Activated T-helper 2 cell treated with anti-CD3 and anti-CD28 coated beads, Interferon-gamma antibody, Interleukin-2, Interleukin-4, amounts not matched to agents 10 μg/mL and 5 μg/mL and 100 μg/mL, durations not matched to agents 14 hours and 24 hours and 36 hours (primary cell): ENCODE measurements around the gene TRMT2A. TPM values are rescaled to one million over a fixed set of nuclear protein-coding genes. Genes with fewer than 3 reads are reported as not detected.

ENCODE experiments used
- DNase-seq: peaks from one replicate; pipeline ENCODE4 v3.0.0; 2021; ENCODE audit warnings: low spot score
- H3K27ac Mint-ChIP-seq: one replicate; pipeline ENCODE4 v1.8.0; 2021; ENCODE audit warnings: mixed read lengths
- H3K27me3 Mint-ChIP-seq: one replicate; pipeline ENCODE4 v1.8.0; 2021; ENCODE audit warnings: low read depth, mixed read lengths
- H3K36me3 Mint-ChIP-seq: one replicate; pipeline ENCODE4 v1.8.0; 2021; ENCODE audit warnings: low read depth, mixed read lengths
- H3K4me1 Mint-ChIP-seq: one replicate; pipeline ENCODE4 v1.8.0; 2021; ENCODE audit warnings: low read depth, mixed read lengths
- H3K4me3 Mint-ChIP-seq: one replicate; pipeline ENCODE4 v1.8.0; 2021; ENCODE audit warnings: low read depth, mild to moderate bottlenecking, moderate library complexity, mixed read lengths
- H3K9me3 Mint-ChIP-seq: one replicate; pipeline ENCODE4 v1.8.0; 2021; ENCODE audit warnings: mixed read lengths
- intact Hi-C: fragments of 100-400 bp; cut with micrococcal nuclease; formaldehyde crosslinking; loops from one replicate; pipeline ENCODE4 v1.15.1; 2023
- total RNA-seq: library from RNA; stranded (reverse); gene quantifications from 2 replicates; pipeline ENCODE4 v1.2.3, GENCODE V29; 2022

The TRMT2A gene
- total RNA-seq, 1 donor from 2014 or later, result 94.1 TPM

- DNase-seq, result peak; percentile 37
- peaks cover 2% of the 10 kb centered on the region for H3K4me1 Mint-ChIP-seq
- H3K4me3 Mint-ChIP-seq, result no peak overlapping the region
- no peaks in the 10 kb centered on the region for H3K27me3 Mint-ChIP-seq
- H3K27ac Mint-ChIP-seq, result no peak overlapping the region
- H3K36me3 Mint-ChIP-seq, result no peaks in the 10 kb centered on the region
- intact Hi-C loops, result loop anchor here (5.0 kb wide), 1 partner anchor 112 kb away; the partner anchor contains the start of gene RTN4R
- H3K9me3 Mint-ChIP-seq, result no peaks in the 10 kb centered on the region
Measured at GRCh38 chr22:20155330-20156041, 38.5 kb upstream of the TRMT2A start.

GRCh38 chr22:20154602-20155187, 37.7 kb upstream of the TRMT2A start:
- intact Hi-C loops, result loop anchor here (5.0 kb wide), 1 partner anchor 113 kb away; the partner anchor contains the start of gene RTN4R
- H3K4me1 Mint-ChIP-seq, result peaks cover 2% of the 10 kb centered on the region
- no peak overlapping the region for H3K4me3 Mint-ChIP-seq
- no peak overlapping the region for H3K27ac Mint-ChIP-seq
- DNase-seq, result no peak
- H3K9me3 Mint-ChIP-seq, result no peaks in the 10 kb centered on the region
- H3K27me3 Mint-ChIP-seq, result no peaks in the 10 kb centered on the region
- no peaks in the 10 kb centered on the region for H3K36me3 Mint-ChIP-seq

GRCh38 chr22:20153945-20154344, 36.9 kb upstream of the TRMT2A start:
- peaks cover 2% of the 10 kb centered on the region for H3K4me1 Mint-ChIP-seq
- no peaks in the 10 kb centered on the region for H3K9me3 Mint-ChIP-seq
- no peak for DNase-seq
- no peak overlapping the region for H3K27ac Mint-ChIP-seq
- H3K27me3 Mint-ChIP-seq, result no peaks in the 10 kb centered on the region
- intact Hi-C loops, result no loop called here
- no peak overlapping the region for H3K4me3 Mint-ChIP-seq
- H3K36me3 Mint-ChIP-seq, result no peaks in the 10 kb centered on the region

- Mint-ChIP-seq H3K27ac (no peak overlapping the region), H3K9me3 (no peaks in the 10 kb centered on the region), H3K4me1 (peaks cover 2% of the 10 kb centered on the region), H3K27me3 (no peaks in the 10 kb centered on the region), H3K36me3 (no peaks in the 10 kb centered on the region), H3K4me3 (no peak overlapping the region)
- intact Hi-C loops, result no loop called here
- DNase-seq, result no peak
Measured at GRCh38 chr22:20152464-20152890, 35.5 kb upstream of the TRMT2A start.

GRCh38 chr22:20151276-20151588, 34.2 kb upstream of the TRMT2A start:
- Mint-ChIP-seq H3K27ac (no peak overlapping the region), H3K9me3 (no peaks in the 10 kb centered on the region), H3K4me1 (no peaks in the 10 kb centered on the region), H3K27me3 (no peaks in the 10 kb centered on the region), H3K4me3 (no peak overlapping the region), H3K36me3 (no peaks in the 10 kb centered on the region)
- DNase-seq, result no peak
- intact Hi-C loops, result no loop called here

- Mint-ChIP-seq H3K27me3 (no peaks in the 10 kb centered on the region), H3K4me3 (no peak within 1 kb of the TSS), H3K9me3 (no peaks in the 10 kb centered on the region), H3K36me3 (no peaks in the 10 kb centered on the region), H3K4me1 (no peaks in the 10 kb centered on the region), H3K27ac (no peak within 1 kb of the TSS)
- no peak for DNase-seq
- intact Hi-C loops, result no loop called here
Measured at GRCh38 chr22:20150381-20151275, 33.6 kb upstream of the TRMT2A start, which contains the start of gene CCDC188. CCDC188 (minus strand) TSS chr22:20151055; CDS start chr22:20150986, 69 bp downstream.

GRCh38 chr22:20149257-20150250, 32.5 kb upstream of the TRMT2A start:
- Mint-ChIP-seq H3K27ac (no peak overlapping the region), H3K4me1 (no peaks in the 10 kb centered on the region), H3K36me3 (no peaks in the 10 kb centered on the region), H3K27me3 (no peaks in the 10 kb centered on the region), H3K9me3 (no peaks in the 10 kb centered on the region), H3K4me3 (no peak overlapping the region)
- intact Hi-C loops, result no loop called here
- DNase-seq, result no peak

- Mint-ChIP-seq H3K4me1 (no peaks in the 10 kb centered on the region), H3K9me3 (no peaks in the 10 kb centered on the region), H3K36me3 (no peaks in the 10 kb centered on the region), H3K27ac (no peak overlapping the region), H3K27me3 (no peaks in the 10 kb centered on the region), H3K4me3 (no peak overlapping the region)
- intact Hi-C loops, result no loop called here
- no peak for DNase-seq
Measured at GRCh38 chr22:20148414-20148813, 31.4 kb upstream of the TRMT2A start.

- intact Hi-C loops, result no loop called here
- no peaks in the 10 kb centered on the region for H3K4me1 Mint-ChIP-seq
Measured at GRCh38 chr22:20147237-20147988, 30.4 kb upstream of the TRMT2A start.

GRCh38 chr22:20146777-20147176, 29.8 kb upstream of the TRMT2A start:
- Mint-ChIP-seq H3K36me3 (no peaks in the 10 kb centered on the region), H3K9me3 (no peaks in the 10 kb centered on the region), H3K27me3 (no peaks in the 10 kb centered on the region), H3K4me1 (no peaks in the 10 kb centered on the region), H3K4me3 (no peak overlapping the region), H3K27ac (no peak overlapping the region)
- no peak for DNase-seq
- intact Hi-C loops, result no loop called here

More at GRCh38 chr22:20147237-20147988, 30.4 kb upstream of the TRMT2A start:
- DNase-seq, result no peak
- no peak overlapping the region for H3K4me3 Mint-ChIP-seq
- H3K27ac Mint-ChIP-seq, result no peak overlapping the region
- no peaks in the 10 kb centered on the region for H3K36me3 Mint-ChIP-seq
- H3K9me3 Mint-ChIP-seq, result no peaks in the 10 kb centered on the region
- H3K27me3 Mint-ChIP-seq, result no peaks in the 10 kb centered on the region

- no peak overlapping the region for H3K4me3 Mint-ChIP-seq
- no peak overlapping the region for H3K27ac Mint-ChIP-seq
- DNase-seq, result no peak
- no peaks in the 10 kb centered on the region for H3K36me3 Mint-ChIP-seq
- H3K4me1 Mint-ChIP-seq, result no peaks in the 10 kb centered on the region
- no peaks in the 10 kb centered on the region for H3K9me3 Mint-ChIP-seq
- H3K27me3 Mint-ChIP-seq, result no peaks in the 10 kb centered on the region
- intact Hi-C loops, result no loop called here
Measured at GRCh38 chr22:20145832-20146223, 28.8 kb upstream of the TRMT2A start.
